Measurements from ENCODE around the gene FRMD4A. TPM values are rescaled to one million over a fixed set of nuclear protein-coding genes. Genes with fewer than 3 reads are reported as not detected.
A peak's percentile ranks its signal among the peaks of the same experiment; 100 is the strongest.
"Not testable (repeated sequence)": the region's sequence is repeated elsewhere in the genome, so short reads cannot be mapped to it uniquely, and the experiment has no call there.

FRMD4A gene
- total RNA-seq, 1 experiment from 2014 or later = 51.1 TPM

DNA sequence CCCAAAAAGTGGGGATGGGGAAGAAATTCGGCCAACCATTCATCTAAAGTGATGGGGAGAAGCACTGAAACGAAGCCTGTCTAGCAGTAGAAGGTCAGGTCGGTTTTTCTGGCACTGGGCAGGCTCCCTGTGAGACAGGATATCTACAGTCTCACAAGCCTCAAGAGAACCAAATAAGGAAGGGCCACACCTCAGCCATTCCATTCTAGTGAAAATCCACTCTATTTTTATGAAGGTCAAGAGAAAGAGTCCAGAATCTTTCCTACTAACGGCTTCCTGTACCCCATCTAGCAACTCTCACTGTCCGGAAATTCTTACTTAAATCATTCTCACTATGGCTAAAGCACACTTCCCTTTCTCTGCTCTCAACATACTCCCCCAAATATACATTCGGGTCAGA is 476.9 kb downstream of the FRMD4A start:
- DNase-seq (ENCODE audit: low read depth) = no peak

GRCh38 chr10:13852872-13853271 is 477.9 kb downstream of the FRMD4A start:
- no peak for DNase-seq (ENCODE audit: low read depth)

DNA sequence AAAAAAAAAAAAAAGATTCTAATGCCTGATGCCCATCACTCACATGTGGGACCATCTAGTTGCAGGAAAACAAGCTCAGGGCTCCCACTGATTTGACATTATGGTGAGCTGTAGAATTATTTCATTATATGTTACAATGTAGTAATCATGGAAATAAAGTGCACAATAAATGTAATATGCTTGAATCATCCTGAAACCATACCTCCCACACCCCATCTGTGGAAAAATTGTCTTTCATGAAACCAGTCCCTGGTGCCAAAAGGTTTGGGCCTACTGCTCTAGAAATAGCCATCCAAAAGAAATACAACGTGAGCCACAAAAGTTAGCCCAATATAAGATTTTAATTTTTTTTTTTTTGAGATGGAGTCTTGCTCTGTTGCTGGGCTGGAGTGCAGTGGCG is 478.8 kb downstream of the FRMD4A start:
- DNase-seq (ENCODE audit: low read depth) = no peak

GRCh38 chr10:13848520-13849445 is 481.9 kb downstream of the FRMD4A start:
- no peak for DNase-seq (ENCODE audit: low read depth)

- DNase-seq (ENCODE audit: low read depth) = no peak
Measured at GRCh38 chr10:13847201-13847631, 483.5 kb downstream of the FRMD4A start.

- DNase-seq (ENCODE audit: low read depth) = no peak
Measured at GRCh38 chr10:13845897-13846296, 484.8 kb downstream of the FRMD4A start.

- DNase-seq (ENCODE audit: low read depth) = no peak
Measured at GRCh38 chr10:13844651-13845050, 486.1 kb downstream of the FRMD4A start.

- DNase-seq (ENCODE audit: low read depth) = no peak
Measured at GRCh38 chr10:13842117-13842516, 488.6 kb downstream of the FRMD4A start.

GRCh38 chr10:13840036-13840435 is 490.7 kb downstream of the FRMD4A start:
- peak; percentile 44 for DNase-seq (ENCODE audit: low read depth)

GRCh38 chr10:13839430-13839990 is 491.2 kb downstream of the FRMD4A start:
- peak; percentile 90 for DNase-seq (ENCODE audit: low read depth)

DNA sequence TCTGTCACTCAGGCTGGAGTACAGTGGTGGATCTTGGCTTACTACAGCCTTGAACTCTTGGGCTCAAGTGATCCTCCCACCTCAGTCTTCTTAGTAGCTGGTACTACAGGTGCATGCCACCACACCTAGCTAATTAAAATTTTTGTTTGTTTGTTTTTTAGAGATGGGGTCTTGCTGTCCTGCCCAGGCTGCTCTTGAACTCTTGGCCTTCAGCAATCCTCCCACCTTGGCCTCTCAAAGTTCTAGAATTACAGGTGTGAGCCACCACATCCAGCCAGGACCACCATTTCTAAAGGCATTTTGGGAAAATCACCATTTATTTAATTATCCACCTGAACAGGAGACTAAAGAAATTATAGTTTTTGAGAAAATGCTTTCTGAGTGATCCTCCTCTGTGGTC is 491.7 kb downstream of the FRMD4A start:
- no peak for DNase-seq (ENCODE audit: low read depth)

DNA sequence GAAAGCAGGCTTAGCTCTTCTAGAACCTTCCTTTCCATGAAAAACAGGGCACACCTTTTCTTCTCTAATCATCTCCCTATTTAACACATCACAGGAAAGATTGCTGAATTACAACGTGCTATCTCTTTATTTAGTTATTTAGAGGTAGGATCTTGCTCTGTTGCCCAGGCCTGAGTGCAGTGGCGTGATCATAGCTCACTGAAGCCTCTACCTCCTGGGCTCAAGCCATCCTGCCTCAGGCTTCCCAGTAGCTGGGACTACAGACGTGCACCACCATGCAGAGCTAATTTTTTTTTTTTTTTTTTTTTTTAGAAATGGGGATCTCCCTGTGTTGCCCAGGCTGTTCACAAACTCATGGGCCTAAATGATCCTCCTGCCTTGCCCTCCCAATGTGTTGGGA is 492.8 kb downstream of the FRMD4A start:
- no peak for DNase-seq (ENCODE audit: low read depth)

GRCh38 chr10:13834581-13835286 is 496.0 kb downstream of the FRMD4A start:
- DNase-seq (ENCODE audit: low read depth) = peak; percentile 61

GRCh38 chr10:13831711-13832141 is 499.0 kb downstream of the FRMD4A start:
- no peak for DNase-seq (ENCODE audit: low read depth)

DNA sequence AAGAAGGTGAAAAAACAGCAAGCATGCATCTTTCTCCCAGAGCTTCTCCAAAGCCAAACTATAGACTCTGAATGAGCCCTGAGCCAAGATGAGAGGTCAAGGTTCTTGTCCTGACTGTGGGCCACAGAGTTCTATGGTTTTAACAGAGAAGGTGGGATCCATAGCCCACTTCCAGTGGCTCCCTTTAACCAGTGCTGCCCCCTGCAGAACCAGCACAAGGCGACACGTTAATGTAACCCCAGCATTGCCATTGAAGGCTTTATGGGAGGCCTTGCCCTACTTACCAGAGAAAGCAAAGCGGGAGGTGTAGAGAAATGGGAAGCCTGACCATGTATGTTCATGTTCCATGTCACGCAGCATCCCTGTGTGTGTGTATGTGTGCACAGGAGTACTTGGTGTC is 500.3 kb downstream of the FRMD4A start:
- DNase-seq (ENCODE audit: low read depth) = no peak

GRCh38 chr10:13829790-13830189 is 500.9 kb downstream of the FRMD4A start:
- no peak for DNase-seq (ENCODE audit: low read depth)

- not testable (repeated sequence) for DNase-seq (ENCODE audit: low read depth)
Measured at GRCh38 chr10:13828284-13828683, 502.4 kb downstream of the FRMD4A start.

GRCh38 chr10:13827076-13827797 is 503.5 kb downstream of the FRMD4A start:
- DNase-seq (ENCODE audit: low read depth) = no peak

- no peak for DNase-seq (ENCODE audit: low read depth)
Measured at GRCh38 chr10:13823709-13824405, 506.9 kb downstream of the FRMD4A start.

DNA sequence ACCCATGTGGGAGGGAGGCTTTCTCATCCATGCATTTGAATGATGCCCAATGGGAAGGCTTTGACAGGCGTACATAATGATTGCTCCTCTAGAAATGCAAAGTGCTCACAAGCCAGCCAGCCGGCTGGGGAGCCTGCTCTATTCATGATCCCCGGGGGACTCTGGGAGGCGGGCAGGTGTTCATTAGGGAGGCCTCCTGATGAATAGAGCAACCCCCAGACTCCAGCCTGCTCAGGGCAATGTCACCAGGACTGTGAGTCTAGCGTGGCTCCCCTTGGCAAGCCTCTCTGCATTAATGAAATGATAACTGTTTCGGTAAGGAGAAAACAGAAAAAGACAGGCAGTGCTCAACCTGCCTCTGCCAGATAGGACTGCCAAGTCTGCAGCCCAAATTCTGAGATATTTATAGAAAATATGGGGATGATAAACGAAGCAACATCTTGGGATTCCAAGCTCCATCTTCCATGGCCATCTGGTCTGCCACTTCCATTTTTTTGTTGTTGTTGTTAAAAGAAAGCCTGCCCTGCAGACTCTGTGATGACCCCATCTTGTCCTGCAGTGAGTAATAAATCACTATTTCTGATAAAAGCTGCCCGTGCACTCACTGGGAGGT is 507.5 kb downstream of the FRMD4A start:
- DNase-seq (ENCODE audit: low read depth) = no peak

GRCh38 chr10:13822490-13822889 is 508.2 kb downstream of the FRMD4A start:
- no peak for DNase-seq (ENCODE audit: low read depth)
